LNCAP (cell line): ENCODE data around the gene ENDOU.

Source experiments
- TF ChIP-seq, protein P1 (sequence below): fragments of 450-650 bp; IDR thresholded peaks from 2 replicates; pipeline ENCODE4 v1.5.1; 2017; ENCODE audit warnings: mild to moderate bottlenecking

Gene ENDOU

GRCh38 chr12:47732504-47732903 lies 7.2 kb upstream of the ENDOU start:
- TF ChIP-seq, protein P1, sequence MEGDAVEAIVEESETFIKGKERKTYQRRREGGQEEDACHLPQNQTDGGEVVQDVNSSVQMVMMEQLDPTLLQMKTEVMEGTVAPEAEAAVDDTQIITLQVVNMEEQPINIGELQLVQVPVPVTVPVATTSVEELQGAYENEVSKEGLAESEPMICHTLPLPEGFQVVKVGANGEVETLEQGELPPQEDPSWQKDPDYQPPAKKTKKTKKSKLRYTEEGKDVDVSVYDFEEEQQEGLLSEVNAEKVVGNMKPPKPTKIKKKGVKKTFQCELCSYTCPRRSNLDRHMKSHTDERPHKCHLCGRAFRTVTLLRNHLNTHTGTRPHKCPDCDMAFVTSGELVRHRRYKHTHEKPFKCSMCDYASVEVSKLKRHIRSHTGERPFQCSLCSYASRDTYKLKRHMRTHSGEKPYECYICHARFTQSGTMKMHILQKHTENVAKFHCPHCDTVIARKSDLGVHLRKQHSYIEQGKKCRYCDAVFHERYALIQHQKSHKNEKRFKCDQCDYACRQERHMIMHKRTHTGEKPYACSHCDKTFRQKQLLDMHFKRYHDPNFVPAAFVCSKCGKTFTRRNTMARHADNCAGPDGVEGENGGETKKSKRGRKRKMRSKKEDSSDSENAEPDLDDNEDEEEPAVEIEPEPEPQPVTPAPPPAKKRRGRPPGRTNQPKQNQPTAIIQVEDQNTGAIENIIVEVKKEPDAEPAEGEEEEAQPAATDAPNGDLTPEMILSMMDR, result no peak

GRCh38 chr12:47731723-47732122 lies 6.4 kb upstream of the ENDOU start:
- TF ChIP-seq, protein P1, result no peak

DNA sequence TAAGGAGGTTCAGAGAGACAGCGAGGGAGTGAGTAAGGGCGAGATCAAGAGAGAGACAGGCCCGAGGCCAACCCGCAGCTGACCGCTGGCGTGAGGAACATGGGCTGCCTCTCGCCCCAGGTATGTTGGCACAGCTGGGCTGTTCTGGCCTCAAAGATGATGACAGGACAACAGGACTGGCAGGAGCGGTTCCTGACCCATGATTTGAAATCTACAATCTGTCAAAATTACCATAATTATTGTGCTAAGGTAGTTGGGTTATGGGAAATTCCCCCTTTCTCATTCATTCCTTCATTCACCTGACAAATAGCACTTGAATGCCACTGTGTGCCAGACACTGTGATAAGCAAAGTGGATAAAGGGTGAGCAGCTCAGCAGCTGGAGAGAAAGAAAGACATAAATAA lies 5.1 kb upstream of the ENDOU start:
- TF ChIP-seq, protein P1, result no peak

DNA sequence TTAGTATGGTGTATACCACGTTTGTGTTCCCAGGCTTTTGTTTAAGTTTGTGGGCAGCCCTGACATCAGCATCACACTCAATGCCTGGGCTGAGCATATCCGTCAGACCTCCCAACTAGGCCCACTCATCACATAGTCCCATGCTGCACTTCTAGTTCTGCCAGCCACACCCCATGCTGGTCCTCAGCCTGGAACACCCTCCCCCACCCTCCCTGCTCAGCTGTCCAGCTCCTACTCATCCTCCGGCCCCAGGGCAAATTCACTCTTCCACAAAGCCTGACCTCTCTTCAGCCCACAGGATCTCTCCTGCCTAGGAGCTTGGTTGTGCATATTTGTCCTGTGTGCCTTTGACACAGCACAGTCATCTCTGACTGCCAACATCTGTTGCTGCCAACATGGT lies 3.9 kb upstream of the ENDOU start:
- TF ChIP-seq, protein P1, result no peak

DNA sequence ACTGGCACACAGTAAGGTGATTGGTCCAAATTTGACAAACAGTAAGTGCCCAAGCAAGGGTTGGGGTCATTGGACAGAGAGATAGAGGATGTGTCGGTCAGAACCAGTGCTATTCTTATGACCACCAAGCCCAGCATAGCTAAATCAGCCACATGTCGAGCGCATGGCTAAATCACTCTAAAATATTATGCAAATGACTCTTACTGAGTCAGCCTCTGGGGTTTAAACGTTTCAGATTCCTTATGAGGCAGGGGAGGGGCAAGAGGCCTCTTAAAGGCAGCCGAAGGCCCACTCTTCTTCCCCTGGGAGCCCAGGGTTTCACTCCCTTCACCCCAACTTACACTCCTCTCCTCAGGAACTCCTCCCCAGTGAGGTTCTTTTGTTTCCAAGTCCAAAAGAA lies 603 bp upstream of the ENDOU start:
- TF ChIP-seq, protein P1, result no peak

DNA sequence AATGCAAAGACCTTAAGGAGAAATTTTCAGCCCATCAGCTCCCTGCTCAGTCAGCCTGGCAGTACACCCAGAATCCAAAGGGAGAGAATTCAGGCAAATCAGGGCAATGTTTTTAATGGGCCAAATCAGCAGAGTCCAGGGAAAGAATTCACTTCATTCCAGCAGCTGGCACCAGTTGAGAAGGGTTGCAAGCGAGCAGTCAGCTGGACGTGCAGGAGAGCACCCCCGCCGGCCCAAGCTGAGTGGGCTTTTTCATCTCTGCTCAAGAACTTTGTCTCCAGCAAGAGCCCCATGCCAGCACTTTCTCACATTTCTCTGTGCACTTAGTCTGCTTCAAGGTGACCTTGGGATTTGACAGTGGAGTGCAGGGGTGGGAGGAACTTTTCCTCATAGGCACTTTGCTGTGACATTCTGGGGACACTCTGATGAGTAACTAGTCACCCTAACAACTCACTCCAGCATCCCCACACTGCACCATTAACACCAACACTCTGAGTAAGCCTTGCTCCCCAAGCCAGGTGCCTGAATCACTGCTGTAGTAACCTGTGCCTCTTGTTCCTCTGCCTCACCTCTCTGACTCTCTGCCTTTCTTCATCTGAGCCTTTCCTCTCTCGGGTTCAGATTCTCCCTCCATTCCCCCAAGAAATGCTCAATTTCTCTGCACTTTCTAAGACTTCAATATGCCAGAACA lies 2.2 kb downstream of the ENDOU start:
- TF ChIP-seq, protein P1, result no peak

DNA sequence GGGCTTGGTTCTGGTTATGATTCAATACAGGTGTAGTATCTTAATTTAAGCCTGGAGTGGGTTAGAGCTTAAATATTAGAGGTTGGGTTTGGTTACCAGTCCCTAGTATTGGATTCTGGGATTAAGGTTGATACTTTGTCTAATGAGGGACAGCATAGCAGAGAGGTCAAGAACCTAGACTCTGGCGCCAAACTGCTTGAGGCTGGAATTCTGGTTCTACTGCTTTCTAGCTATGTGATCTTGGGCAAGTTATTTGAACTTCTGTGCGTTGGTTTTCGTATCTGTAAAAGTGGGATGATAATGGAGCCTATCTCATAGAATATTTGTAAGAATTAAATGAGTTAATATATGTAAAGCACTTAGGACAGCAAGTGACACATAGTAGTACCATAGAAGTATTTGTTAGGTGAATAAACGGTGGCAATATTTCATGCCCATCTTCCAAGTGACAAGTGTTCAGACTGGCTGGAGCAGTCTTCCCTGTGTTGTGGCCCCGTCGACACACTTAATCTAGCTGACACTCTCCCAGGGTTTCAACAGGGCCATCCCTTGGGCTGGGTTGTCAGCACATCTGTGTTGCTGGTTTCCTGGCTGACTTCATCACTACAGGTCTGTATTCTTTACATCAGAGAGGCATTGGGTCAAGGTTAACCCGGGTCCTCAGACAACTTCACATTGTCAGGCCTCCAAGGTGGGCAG lies 3.0 kb downstream of the ENDOU start:
- TF ChIP-seq, protein P1, result no peak
